Adrenal gland (tissue), 12 donors: ENCODE data around the gene PLA2G4D. TPM values are rescaled to one million over a fixed set of nuclear protein-coding genes. Genes with fewer than 3 reads are reported as not detected.
A peak's percentile ranks its signal among the peaks of the same experiment; 100 is the strongest.

Source experiments
- DNase-seq, 7 donors: peaks; one replicate each; pipeline ENCODE4 v3.0.0-alpha.2; 2019 to 2020
- H3K27ac ChIP-seq, 5 donors: fragments of 200-600 bp; sonication (generic) in 4 of 5; 1 replicate in 3 of 5; 2 replicates in 2 of 5; pipeline versions ENCODE4 v1.5.1 to v1.8.0; 2016 to 2020; ENCODE audit warnings: mild to moderate bottlenecking in 1 of 5
- H3K27me3 ChIP-seq: fragments of 200-600 bp; 2 replicates; pipeline ENCODE4 v1.8.0; 2021
- H3K36me3 ChIP-seq, 2 donors: fragments of 200-600 bp; replicated peaks in 1 of 2; 1 replicate in 1 of 2; 2 replicates in 1 of 2; pipeline versions ENCODE4 v1.5.1 to v1.8.0; 2018 to 2022
- H3K4me1 ChIP-seq, 2 donors: fragments of 200-600 bp; replicated peaks in 1 of 2; 1 replicate in 1 of 2; 2 replicates in 1 of 2; pipeline versions ENCODE4 v1.5.1 to v1.8.0; 2018 to 2021
- H3K4me3 ChIP-seq, 4 donors: fragments of 200-600 bp; sonication (generic) in 3 of 4; one replicate each; pipeline ENCODE4 v1.5.1; 2016 to 2018
- H3K9me3 ChIP-seq, 3 donors: fragments of 200-600 bp; sonication (generic) in 1 of 3; replicated peaks in 1 of 3; 1 replicate in 2 of 3; 2 replicates in 1 of 3; pipeline versions ENCODE4 v1.5.1 to v1.8.0; 2016 to 2021
- POLR2A ChIP-seq, 2 donors: fragments of 450-650 bp; IDR thresholded peaks; one replicate each; pipeline ENCODE4 v1.6.1; 2017; ENCODE audit warnings: antibody characterized with exemption in 2 of 2, mild to moderate bottlenecking in 2 of 2, moderate library complexity in 1 of 2
- WGBS, 4 donors: extraction: QIAGEN DNeasy Blood & Tissue Kit in 2 of 4; methylation state at CpG; one replicate each; pipeline versions ENCODE4 v1.1.5 to v1.1.7; 2013 to 2017; 5-methylcytosine and 5-hydroxymethylcytosine counted together
- intact Hi-C, 2 donors: fragments of 100-400 bp; cut with DNase I; formaldehyde crosslinking; loops; one replicate each; pipeline versions ENCODE4 v1.14.1 to v1.15.0; 2022 to 2023
- polyA plus RNA-seq, 3 donors: library from polyadenylated mRNA; stranded (reverse); fragments of 200-250 nt in 2 of 3; fragments of 350-450 nt in 1 of 3; fragmentation: Illumina TruSeq in 1 of 3; extraction: RNeasy Lipid Tissue Mini Kit (QIAGEN cat#74804) in 1 of 3; gene quantifications; one replicate each; pipeline ENCODE4 v1.2.3, GENCODE V29; 2013 to 2014
- total RNA-seq, 9 donors: library from RNA; depleted of rRNA in 4 of 9; stranded (reverse); fragments of >200 nt in 4 of 9; fragments of 120-200 nt in 1 of 9; fragmentation: NEBNext Ultra II Directional in 1 of 9; extraction: Animal tissue kit (Norgen Biotek cat#: 25700) in 1 of 9; gene quantifications; one replicate each; pipeline versions ENCODE4 v1.1.0 to v1.2.4, GENCODE V29; 2013 to 2023
- TF ChIP-seq, protein P1 (sequence below), 6 experiments: fragments of 450-650 bp in 4 of 6; fragments of 200-600 bp in 2 of 6; sonication (generic) in 1 of 6; IDR thresholded peaks; 1 replicate in 5 of 6; 2 replicates in 1 of 6; pipeline versions ENCODE4 v1.5.1 to v1.8.0; 2016 to 2021; ENCODE audit warnings: antibody characterized with exemption in 6 of 6, mild to moderate bottlenecking in 2 of 6, moderate library complexity in 1 of 6
- donor health status: healthy with polysubstance abuse.
- donor health status: Bipolar disorder and iron deficiency.
- donor health status: DM: yes; HTN: yes; CAD: no.
- donor health status: DM: no; HTN: no; CAD: no.
- donor health status: DM: no; HTN: no; CAD: no.
- donor health status: DM: yes; HTN: yes; CAD: no.

PLA2G4D gene
- total and polyA plus RNA-seq, 12 donors = 0.07 to 1.2 (median 0.23) TPM; not detected in 2

DNA sequence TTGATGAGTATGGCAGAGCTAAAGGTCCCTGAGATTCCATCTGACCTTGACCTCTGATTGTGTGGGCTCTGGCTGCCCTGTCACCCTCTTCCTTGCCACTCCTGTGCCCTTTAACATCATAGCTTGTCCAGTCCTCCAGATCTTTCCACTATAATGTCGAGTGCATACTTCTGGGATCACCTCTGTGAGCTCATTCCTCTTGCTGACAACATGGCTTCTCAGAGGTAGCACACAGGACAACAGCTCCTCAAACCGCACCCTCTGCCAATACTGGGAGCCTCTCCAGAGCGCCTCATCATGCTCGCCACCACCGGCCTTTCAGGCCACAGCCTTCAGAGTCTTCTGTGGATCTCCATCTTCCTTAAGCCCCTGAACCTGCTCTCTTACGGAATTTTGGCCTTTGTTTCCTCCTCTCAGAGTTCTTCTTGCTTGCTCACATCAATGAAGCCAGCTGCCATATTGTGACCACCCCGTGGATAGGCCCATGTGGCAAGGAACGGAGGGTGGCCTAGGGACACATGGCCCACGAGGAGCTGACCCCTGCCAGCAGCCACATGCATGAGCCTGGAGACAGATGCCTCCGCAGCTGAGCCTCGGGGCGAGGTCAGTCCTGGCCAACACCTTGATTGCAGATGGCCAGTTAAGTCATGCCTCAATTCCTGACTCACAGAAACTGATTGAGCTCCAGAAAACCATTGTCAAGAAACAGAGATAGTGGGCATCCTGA, 31.1 kb downstream of the PLA2G4D start:
- DNase-seq = peak in 2 of 7 donors; percentile 11 to 35
- no peaks in the 10 kb centered on the region for H3K9me3 ChIP-seq
- peaks cover 0 to 4% of the 10 kb centered on the region in 2 donors for H3K4me1 ChIP-seq
- intact Hi-C loops = loop anchor here in 1 of 2 donors (5.0 kb wide), 1 partner anchor 76 kb away; no protein-coding TSS in a partner anchor
- WGBS, 4 donors = 90 to 97% (median 94%) methylated on average over 6 to 12 of the region's 12 CpGs
- H3K27me3 ChIP-seq = no peaks in the 10 kb centered on the region
- H3K4me3 ChIP-seq = no peak overlapping the region
- H3K36me3 ChIP-seq = no peaks in the 10 kb centered on the region
- TF ChIP-seq, protein P1, sequence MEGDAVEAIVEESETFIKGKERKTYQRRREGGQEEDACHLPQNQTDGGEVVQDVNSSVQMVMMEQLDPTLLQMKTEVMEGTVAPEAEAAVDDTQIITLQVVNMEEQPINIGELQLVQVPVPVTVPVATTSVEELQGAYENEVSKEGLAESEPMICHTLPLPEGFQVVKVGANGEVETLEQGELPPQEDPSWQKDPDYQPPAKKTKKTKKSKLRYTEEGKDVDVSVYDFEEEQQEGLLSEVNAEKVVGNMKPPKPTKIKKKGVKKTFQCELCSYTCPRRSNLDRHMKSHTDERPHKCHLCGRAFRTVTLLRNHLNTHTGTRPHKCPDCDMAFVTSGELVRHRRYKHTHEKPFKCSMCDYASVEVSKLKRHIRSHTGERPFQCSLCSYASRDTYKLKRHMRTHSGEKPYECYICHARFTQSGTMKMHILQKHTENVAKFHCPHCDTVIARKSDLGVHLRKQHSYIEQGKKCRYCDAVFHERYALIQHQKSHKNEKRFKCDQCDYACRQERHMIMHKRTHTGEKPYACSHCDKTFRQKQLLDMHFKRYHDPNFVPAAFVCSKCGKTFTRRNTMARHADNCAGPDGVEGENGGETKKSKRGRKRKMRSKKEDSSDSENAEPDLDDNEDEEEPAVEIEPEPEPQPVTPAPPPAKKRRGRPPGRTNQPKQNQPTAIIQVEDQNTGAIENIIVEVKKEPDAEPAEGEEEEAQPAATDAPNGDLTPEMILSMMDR (IDR thresholded peaks at IDR 0.05) = no peak
- no peak for TF ChIP-seq POLR2A (IDR thresholded peaks at IDR 0.05)
- no peak overlapping the region for H3K27ac ChIP-seq

DNA sequence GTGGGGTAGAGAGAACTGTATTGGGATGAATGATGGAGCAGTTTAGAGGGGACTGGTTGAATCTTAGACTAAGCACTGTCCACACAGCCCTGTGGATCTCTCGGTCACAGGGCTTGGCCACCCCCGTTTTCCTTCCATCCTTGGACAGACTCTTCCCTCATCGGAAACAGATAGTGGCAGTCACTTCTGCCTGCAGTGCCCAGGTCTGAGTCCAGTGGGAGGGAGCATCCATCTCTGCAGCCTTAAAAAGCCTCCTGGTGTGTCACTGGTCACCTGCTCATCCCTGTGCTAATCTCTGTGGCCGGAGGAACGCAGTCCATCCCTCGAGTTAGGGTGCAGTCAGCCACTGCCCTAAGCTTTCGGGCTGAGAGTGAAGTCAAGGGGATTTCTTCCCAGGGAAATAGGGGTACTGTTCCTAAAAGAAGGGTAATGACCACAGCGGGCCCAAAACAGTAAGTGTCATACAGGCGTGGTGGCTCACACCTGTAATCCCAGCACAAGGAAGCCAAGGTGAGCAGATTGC, 32.0 kb downstream of the PLA2G4D start:
- Histone ChIP-seq H3K27ac (no peak overlapping the region), H3K4me1 (peaks cover 0 to 4% of the 10 kb centered on the region in 2 donors), H3K27me3 (no peaks in the 10 kb centered on the region), H3K9me3 (no peaks in the 10 kb centered on the region), H3K36me3 (no peaks in the 10 kb centered on the region), H3K4me3 (no peak overlapping the region)
- WGBS, 4 donors = 87 to 93% (median 91%) methylated on average over 9 of the region's 9 CpGs
- DNase-seq = peak in 2 of 7 donors; percentile 11 to 33
- intact Hi-C loops = loop anchor here in 1 of 2 donors (5.0 kb wide), 1 partner anchor 75 kb away; no protein-coding TSS in a partner anchor
- TF ChIP-seq, protein P1 (IDR thresholded peaks at IDR 0.05) = no peak
- no peak for TF ChIP-seq POLR2A (IDR thresholded peaks at IDR 0.05)

DNA sequence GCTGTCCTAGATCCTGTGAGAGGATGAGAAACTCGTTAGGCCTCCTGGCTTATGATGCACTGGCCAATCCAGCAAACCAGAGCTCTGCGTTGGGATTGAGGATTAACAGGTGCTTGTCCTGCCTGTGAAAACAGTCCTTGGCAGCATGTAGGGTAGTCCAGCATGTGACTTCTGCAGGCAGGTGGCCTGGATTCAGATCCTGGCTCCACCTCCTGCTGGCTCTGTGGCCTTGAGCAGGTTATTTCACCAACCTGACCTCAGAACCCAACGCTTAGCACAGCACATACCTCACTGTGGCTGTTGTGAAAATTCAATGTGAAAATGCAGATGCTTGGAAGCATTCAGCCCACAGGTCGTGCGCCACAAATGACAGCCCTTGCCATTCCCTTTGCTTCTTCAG, 33.6 kb downstream of the PLA2G4D start:
- 65 to 81% (median 73%) methylated on average over 2 to 5 of the region's 5 CpGs for WGBS, 4 donors
- no peaks in the 10 kb centered on the region for H3K36me3 ChIP-seq
- no peak overlapping the region for H3K4me3 ChIP-seq
- peaks cover 0 to 6% of the 10 kb centered on the region in 2 donors for H3K4me1 ChIP-seq
- TF ChIP-seq POLR2A (IDR thresholded peaks at IDR 0.05) = no peak
- TF ChIP-seq, protein P1 (IDR thresholded peaks at IDR 0.05) = no peak
- H3K27me3 ChIP-seq = no peaks in the 10 kb centered on the region
- no peak overlapping the region for H3K27ac ChIP-seq
- no peaks in the 10 kb centered on the region for H3K9me3 ChIP-seq
- intact Hi-C loops = loop anchor here (2.0 to 5.0 kb wide), 2 partner anchors 73 to 76 kb away; no protein-coding TSS in a partner anchor
- DNase-seq = peak in 2 of 7 donors; percentile 12 to 40

DNA sequence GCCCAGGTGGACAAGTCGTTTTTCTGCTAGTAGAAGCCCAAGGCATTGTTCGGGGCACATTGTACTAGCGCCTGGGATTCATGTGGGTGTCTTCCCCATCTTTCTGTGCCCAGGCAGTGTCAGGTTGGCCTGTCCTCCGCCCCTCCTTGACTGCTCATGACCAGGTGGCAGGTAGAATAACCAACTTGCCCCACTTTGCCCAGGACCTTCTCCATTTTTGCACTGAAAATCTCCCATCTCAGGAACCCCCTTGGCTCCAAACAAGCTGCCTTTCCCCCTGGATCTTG, 33.9 kb downstream of the PLA2G4D start:
- Histone ChIP-seq H3K27me3 (no peaks in the 10 kb centered on the region), H3K27ac (no peak overlapping the region), H3K4me3 (no peak overlapping the region), H3K36me3 (no peaks in the 10 kb centered on the region), H3K4me1 (peaks cover 0 to 6% of the 10 kb centered on the region in 2 donors), H3K9me3 (no peaks in the 10 kb centered on the region)
- TF ChIP-seq, protein P1 (IDR thresholded peaks at IDR 0.05) = no peak
- TF ChIP-seq POLR2A (IDR thresholded peaks at IDR 0.05) = no peak
- 68 to 86% (median 73%) methylated on average over 4 of the region's 4 CpGs for WGBS, 4 donors
- DNase-seq = peak in 1 of 7 donors; percentile 15
- intact Hi-C loops = loop anchor here (2.0 to 5.0 kb wide), 2 partner anchors 73 to 76 kb away; no protein-coding TSS in a partner anchor
